NCI-H2081 treated with DMSO at 0.1 percent for 48 hours (cell line): ENCODE data around the gene RNASEH2A.

Experiments
- DNase-seq: peaks from one replicate; lab custom pipeline; 2025; lab: John Stamatoyannopoulos, UW

Gene RNASEH2A

GRCh38 chr19:12806242-12807081, at the start of gene RNASEH2A:
Gene RNASEH2A, plus strand, starts transcription at chr19:12806584. Its CDS starts 90 bp downstream, at chr19:12806674.
- DNase-seq, result peak; percentile 68

GRCh38 chr19:12757544-12758274, 48.7 kb upstream of the RNASEH2A start:
- no peak for DNase-seq

- no peak for DNase-seq
Measured at GRCh38 chr19:12759686-12760085, 46.7 kb upstream of the RNASEH2A start.

GRCh38 chr19:12763100-12763499, 43.3 kb upstream of the RNASEH2A start:
- DNase-seq, result no peak

- no peak for DNase-seq
Measured at GRCh38 chr19:12764698-12765097, 41.7 kb upstream of the RNASEH2A start.

GRCh38 chr19:12766051-12766521, 40.3 kb upstream of the RNASEH2A start:
- no peak for DNase-seq

GRCh38 chr19:12767150-12767549, 39.2 kb upstream of the RNASEH2A start:
- no peak for DNase-seq

GRCh38 chr19:12767666-12768065, 38.7 kb upstream of the RNASEH2A start:
- DNase-seq, result no peak

- DNase-seq, result no peak
Measured at GRCh38 chr19:12769689-12770088, 36.7 kb upstream of the RNASEH2A start.

- DNase-seq, result no peak
Measured at GRCh38 chr19:12770922-12771321, 35.5 kb upstream of the RNASEH2A start.

GRCh38 chr19:12772323-12772722, 34.1 kb upstream of the RNASEH2A start:
- DNase-seq, result no peak

GRCh38 chr19:12773571-12773970, 32.8 kb upstream of the RNASEH2A start:
- DNase-seq, result no peak

GRCh38 chr19:12774588-12775555, 31.5 kb upstream of the RNASEH2A start, which contains the start of gene HOOK2:
Gene HOOK2, minus strand, starts transcription at chr19:12775552. Its CDS starts 103 bp downstream, at chr19:12775449.
- no peak for DNase-seq

GRCh38 chr19:12777217-12778016, 29.0 kb upstream of the RNASEH2A start:
- DNase-seq, result peak; percentile 33

- peak; percentile 71 for DNase-seq
Measured at GRCh38 chr19:12778017-12778904, 28.1 kb upstream of the RNASEH2A start.

GRCh38 chr19:12778905-12779161, 27.6 kb upstream of the RNASEH2A start:
- DNase-seq, result no peak

- no peak for DNase-seq
Measured at GRCh38 chr19:12779162-12779993, 27.0 kb upstream of the RNASEH2A start.

GRCh38 chr19:12782174-12782423, 24.3 kb upstream of the RNASEH2A start:
- DNase-seq, result no peak
